GM18511 (cell line): ENCODE results near the gene FBH1.
A peak's percentile ranks its signal among the peaks of the same experiment; 100 is the strongest.
"Not testable (repeated sequence)": the region's sequence is repeated elsewhere in the genome, so short reads cannot be mapped to it uniquely, and the experiment has no call there.

ENCODE experiments used
- ATAC-seq: cut with Tn5 transposase; IDR thresholded peaks from one replicate; pipeline ENCODE4 v1.9.1; 2021; ENCODE audit warnings: mild to moderate bottlenecking, moderate library complexity; ENCODE audit not compliant: unreplicated experiment

FBH1 gene

DNA sequence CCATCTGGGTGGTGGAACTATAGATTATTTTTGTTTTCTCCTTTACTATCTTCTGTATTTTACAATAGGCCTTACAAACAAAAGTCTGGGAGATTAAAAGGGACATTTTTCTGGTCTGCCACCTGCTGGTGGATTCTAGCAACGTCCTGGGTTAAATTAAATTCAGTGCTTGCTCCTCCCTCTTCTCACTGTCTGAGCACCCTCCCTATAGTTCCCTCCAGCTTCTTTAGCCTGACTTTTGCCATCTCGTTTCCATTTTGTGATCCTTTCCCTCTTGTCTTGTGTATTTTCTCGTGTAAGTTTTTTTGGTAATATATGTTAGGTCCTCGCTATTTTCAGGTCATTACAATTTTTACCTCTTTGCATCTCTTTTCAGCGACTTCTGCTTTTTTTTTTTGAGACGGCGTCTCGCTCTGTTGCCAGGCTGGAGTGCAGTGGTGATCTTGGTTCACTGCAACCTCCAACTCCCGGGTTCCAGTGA, 16.5 kb upstream of the FBH1 start:
- ATAC-seq = peak; percentile 90

- no peak for ATAC-seq
Measured at GRCh38 chr10:5876181-5876768, 13.8 kb upstream of the FBH1 start.

DNA sequence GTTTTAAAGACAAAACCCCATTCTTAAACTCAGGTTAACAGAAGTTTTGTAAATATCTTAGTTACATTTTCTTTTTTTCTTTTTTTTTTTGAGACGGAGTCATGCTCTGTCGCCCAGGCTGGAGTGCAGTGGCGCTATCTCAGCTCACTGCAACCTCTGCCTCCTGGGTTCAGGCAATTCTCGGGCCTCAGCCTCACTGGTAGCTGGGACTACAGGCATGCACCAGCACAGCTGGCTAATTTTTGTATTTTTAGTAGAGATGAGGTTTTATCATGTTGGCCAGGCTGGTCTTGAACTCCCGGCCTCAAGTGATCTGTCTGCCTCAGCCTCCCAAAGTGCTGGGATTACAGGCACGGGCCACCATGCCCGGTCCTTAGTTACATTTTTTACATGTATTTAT, 13.0 kb upstream of the FBH1 start:
- ATAC-seq = not testable (repeated sequence)

DNA sequence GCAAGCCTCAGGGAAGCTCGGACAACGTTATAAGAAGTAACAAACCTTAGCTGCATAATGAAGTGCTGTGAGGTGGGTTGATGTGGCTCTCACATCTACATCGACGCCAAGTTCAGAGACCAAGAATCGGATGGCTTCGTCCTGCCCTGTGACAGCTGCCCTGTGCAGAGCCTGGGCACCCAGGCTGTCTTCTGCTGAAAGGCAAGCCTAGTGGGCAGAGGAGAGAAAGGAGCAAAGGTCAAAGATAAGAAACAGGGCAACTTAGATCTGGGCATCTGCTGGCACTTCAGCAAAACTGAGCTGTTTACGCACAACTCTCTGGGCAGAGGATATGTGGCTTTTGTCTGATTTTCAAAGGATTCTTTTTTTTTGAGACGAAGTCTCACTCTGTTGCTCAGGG, 7.1 kb upstream of the FBH1 start:
- no peak for ATAC-seq

DNA sequence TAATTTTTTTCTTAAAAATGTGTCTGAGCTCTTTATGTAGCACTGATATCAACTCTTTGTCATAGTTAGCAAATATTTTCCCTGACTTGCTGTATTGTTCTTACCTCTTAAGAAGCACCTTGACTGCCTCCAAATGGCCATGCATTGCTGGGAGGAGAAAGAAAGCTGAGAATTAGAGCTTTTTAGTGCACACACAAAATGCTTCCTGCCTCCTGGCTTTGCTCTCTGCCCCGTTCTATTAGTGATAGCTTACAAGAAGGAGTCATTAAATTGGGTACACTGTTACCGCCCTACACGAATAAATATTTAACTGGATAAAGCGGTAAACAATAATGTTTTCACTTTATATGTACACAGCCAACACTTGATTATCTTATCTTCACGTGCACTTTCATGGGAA, 4.4 kb upstream of the FBH1 start:
- no peak for ATAC-seq

- ATAC-seq = no peak
Measured at GRCh38 chr10:5887029-5887428, 3.0 kb upstream of the FBH1 start.

- no peak for ATAC-seq
Measured at GRCh38 chr10:5887641-5888040, 2.4 kb upstream of the FBH1 start.

DNA sequence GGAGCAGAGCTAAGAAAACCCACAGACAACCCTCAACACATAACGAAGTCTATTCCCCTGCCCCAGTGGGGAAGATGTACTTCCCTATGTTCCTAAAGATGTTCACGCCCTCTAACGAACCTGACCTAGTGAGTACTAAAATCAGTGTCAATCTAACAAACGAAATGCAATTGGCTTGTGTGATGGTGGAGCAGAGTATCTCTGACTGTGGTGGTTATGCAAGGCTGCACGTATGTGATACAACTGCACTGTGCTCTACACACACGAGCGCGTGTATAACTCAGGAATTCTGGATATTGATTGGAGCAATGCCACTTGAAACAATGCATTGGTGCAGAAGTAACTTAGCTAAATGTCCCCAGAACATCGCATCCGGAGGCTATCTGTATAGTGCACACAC, 1.7 kb upstream of the FBH1 start:
- no peak for ATAC-seq

DNA sequence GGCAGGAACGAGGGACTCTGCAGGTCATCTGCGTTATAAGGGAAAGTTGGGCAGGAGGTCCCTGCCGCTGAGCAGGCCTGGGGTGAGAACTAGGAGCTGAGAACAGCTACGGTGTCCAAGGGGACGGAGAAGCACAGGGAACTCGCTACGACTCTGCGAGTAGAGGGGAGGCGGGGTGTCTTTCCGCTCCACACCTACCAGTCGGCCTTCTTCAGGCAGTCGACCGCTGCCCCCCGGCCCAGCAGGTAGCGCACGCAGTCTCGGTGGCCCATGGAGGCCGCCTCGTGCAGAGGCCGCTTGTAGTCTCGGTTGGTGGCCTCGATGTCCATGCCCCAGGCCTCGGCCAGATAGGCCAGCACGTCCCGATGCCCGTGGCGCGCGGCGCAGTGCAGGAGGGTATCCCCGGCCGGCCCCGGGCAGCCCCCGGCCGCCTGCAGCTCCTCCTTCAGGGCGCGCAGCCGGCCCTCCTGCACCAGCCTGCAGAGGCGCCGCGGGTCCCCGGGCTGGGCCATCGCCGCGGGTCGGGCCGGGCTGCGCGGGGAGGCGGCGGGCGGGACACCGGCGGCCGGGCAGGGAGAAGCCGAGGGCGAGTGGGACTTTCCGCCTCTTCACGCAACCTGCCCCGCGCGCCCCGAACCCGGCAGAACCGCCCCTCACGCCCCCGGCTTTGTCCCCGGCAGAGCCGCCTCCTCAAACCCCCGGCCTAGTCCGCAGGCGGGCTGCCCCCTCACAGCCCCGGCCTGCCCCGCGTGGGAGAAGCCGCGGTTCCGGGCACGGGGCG, 1.0 kb upstream of the FBH1 start:
- ATAC-seq = peak; percentile 45

DNA sequence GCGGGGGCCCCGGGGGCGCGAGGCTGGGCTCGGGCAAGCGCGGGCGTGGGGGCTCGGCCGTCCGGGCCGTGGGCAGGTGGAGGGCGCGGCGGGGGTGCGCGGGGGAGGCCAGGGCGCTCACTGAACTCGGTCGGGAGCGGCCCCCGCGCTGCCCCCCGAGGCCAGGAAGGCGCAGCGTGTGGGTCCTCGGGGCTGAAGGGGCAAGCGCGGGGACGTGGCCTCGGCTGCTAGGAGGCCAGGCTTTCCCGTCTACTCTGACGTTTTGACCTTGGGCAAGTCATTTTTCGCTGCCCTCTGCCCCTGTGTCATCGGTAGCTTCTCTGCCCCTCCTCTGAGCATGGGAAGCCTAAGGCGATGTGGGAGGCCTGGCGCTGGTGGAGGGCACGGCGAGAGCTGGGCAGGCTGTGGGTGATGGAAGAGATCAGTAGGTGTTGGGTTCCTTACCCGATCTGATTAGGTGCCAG, 441 bp downstream of the FBH1 start:
- ATAC-seq = peak; percentile 5

DNA sequence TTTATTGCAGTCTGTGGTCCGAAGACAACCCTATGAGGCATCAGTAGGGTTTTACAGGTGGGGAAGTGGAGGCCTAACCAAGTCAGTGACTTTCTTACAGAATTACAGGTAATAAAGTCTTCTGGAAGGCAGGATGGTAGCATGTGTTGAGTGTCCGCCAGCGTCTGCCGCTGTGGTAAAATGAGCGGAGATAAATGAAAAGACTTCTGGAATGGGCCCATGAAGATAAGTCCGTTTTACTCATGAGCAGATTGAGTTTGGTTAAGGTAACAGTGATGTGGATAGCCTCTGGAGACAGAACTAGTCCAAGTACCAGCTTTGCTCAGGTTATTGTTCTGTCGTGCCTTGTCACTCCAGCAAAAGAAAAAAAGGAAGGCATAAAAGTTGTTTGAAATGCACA, 966 bp downstream of the FBH1 start:
- ATAC-seq = no peak

DNA sequence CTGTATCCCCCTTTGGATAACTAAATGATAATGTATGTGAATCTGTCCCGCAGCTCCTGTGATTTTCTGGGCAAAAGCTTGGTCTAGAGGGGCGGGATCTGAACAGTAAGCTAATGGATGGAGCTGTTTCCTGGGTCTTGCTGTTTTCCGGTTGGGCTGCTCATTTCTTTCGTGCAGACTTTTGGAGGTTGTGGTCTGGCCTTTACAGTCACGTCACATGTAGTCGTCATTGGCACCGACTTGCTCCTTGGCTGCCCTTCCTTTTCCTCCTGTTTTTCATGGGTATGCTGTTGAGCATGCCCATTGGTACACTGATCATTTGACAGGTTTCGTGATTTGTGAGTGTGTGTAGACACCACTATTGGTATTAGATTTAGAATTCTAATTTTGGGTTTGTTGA, 2.0 kb downstream of the FBH1 start:
- no peak for ATAC-seq

GRCh38 chr10:5893321-5893720, 3.3 kb downstream of the FBH1 start:
- no peak for ATAC-seq

DNA sequence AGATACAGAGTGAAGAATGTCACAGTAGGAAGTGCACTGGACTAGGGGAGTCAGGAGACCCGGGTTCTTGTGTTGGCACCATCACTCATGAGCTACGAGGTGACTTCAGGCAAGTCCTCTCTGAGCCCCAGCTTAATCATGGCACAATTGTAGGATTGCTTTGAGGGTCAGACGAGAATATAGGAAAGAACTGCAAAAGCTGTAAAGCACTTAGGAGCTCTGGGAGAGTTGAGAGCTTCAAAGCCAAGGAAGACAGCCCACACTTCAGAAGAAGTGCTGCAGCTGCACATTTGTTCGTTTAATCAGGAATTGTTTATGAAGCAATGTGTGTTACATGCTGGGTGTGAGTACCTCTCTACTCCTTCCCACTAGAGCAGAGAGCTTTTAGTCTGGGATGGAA, 4.4 kb downstream of the FBH1 start:
- ATAC-seq = no peak

GRCh38 chr10:5894873-5895272, 4.8 kb downstream of the FBH1 start:
- no peak for ATAC-seq

DNA sequence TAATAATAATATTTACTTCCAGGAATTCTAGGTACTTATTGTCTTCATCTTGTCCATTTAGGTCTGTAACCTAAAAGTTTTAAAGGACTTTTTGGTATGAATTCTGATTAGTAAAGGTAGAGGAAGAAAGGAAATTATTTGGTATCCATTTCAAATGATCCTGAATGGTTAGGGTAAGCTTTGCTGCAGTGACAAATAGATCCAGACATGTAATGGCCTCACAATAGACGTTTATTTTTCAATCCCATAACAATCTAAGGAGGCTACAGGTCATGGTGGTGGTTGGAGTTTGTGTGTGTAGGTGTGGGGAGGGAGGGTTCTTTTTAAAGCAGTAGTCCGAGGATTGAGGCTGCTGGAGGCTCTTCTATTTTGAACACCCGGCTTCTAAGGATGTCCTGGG, 5.3 kb downstream of the FBH1 start:
- no peak for ATAC-seq

- peak; percentile 78 for ATAC-seq
Measured at GRCh38 chr10:5895804-5896203, 5.8 kb downstream of the FBH1 start.

DNA sequence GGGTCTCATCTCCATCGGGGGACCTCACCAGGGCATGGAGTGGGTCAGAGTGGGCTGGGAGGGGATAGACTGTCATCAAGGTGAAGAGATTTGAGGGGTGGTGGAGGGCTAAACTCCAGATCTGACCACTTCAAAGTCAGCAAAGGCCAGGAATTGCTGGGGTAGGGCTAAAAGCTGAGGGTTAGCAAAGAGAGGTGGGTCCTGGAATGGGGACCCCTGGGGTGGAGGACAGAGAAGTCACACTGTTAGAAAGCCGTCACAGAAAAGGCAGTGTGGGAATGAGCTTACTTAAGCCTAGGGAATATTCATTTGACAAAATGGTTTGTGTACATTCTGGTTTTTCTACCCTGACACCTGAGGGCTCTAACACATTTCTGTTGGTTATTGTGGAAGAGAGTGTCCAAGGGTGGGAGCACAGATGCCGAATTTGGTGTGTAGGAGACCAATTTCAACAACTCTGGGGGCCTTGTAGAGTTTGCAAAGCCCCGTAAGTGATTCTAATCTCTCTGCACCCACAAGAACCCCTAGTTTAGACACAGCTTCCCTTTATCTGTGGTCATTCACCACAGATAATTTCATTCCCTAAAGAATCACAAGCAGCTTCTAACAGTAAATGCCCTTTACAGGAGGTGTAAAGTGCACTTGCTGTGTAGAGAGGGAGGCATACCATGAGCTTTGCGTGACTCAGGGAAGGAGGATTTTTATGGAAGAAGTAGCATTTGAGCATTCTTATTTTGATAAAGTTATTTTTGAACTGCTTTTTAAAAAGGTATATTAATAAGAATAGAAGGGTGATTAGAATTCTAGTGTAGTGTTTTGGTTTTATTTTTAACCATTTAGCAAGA, 6.4 kb downstream of the FBH1 start:
- ATAC-seq = peak; percentile 30

- no peak for ATAC-seq
Measured at GRCh38 chr10:5897053-5897340, 7.0 kb downstream of the FBH1 start.

GRCh38 chr10:5897504-5897903, 7.5 kb downstream of the FBH1 start:
- no peak for ATAC-seq

- ATAC-seq = no peak
Measured at GRCh38 chr10:5898163-5898562, 8.1 kb downstream of the FBH1 start.

DNA sequence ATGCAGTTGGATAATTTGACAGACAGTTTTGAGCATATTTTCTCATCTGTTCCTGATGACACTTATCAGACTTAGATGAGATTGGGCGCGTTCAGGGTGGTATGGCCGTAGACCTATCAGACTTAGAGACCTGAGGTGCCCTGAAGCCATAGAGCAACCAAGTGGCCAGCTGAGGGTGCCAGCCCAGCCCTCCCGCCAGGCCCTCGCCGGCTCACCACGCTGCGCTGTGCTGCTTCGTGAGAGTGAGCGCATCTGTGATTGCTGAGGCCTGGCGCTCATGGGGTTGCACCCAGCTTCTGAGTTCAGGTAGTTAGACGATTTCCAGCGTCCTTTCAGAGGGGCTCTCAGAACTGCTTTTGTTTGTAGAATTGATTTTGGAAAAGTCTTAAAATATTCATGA, 10.2 kb downstream of the FBH1 start:
- no peak for ATAC-seq
